WI38 (cell line): Measurements from ENCODE around the gene ALS2.
A peak's percentile ranks its signal among the peaks of the same experiment; 100 is the strongest.

Experiments used
- H3K4me3 ChIP-seq: 2 replicates; pipeline ENCODE4 v1.5.1; 2011; ENCODE audit warnings: low read depth, mild to moderate bottlenecking, control low read depth, low read length
- CTCF ChIP-seq: IDR thresholded peaks from 2 replicates; pipeline ENCODE4 v1.5.1; 2012; ENCODE audit warnings: low read depth, mild to moderate bottlenecking, control low read depth, low read length

The ALS2 gene

GRCh38 chr2:201699416-201699815 is 81.3 kb downstream of the ALS2 start:
- TF ChIP-seq CTCF: no peak
- no peak overlapping the region for H3K4me3 ChIP-seq

DNA sequence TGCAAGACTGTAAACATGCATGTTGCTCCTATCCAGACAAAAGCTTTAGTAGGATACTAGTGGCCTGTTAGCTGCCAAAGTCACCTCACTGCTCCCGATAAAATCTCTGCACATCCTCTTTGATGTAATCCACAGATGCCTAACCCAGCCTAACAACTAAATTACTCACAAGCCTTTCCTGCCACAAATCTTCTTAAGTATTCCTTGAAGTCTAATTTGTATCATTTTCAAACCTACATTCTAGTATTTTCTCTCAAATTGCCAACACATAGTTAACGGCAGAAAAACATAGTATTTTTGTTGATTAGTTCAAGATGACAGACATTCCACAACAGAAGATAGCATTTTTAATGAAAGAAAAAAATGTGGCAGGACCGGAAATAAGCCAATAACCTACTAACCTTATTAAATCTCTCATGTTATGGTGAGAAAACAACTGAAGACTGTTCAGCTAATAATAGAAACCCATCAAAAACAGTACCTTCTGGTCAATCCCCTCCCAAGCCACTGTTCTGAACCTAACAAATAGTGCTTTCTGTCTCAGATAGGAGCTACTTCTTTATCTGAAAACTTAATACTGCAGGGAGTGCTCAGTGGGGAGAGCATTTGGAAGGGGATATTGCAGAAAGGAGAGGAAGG is 82.0 kb downstream of the ALS2 start, which contains the start of gene MPP4:
MPP4 (minus strand) TSS at position 57 of the 639 bp plus-strand sequence. CDS start 4,690 bp downstream, outside the sequence.
- H3K4me3 ChIP-seq: peak within 1 kb of the TSS; percentile 26; the same call in 1 of the 2 replicates
- TF ChIP-seq CTCF: no peak

- no peak for TF ChIP-seq CTCF
- H3K4me3 ChIP-seq: peak overlapping the region; percentile 26; the same call in 1 of the 2 replicates
These were observed 82.8 kb downstream of the ALS2 start for GRCh38 chr2:201697899-201698298.

DNA sequence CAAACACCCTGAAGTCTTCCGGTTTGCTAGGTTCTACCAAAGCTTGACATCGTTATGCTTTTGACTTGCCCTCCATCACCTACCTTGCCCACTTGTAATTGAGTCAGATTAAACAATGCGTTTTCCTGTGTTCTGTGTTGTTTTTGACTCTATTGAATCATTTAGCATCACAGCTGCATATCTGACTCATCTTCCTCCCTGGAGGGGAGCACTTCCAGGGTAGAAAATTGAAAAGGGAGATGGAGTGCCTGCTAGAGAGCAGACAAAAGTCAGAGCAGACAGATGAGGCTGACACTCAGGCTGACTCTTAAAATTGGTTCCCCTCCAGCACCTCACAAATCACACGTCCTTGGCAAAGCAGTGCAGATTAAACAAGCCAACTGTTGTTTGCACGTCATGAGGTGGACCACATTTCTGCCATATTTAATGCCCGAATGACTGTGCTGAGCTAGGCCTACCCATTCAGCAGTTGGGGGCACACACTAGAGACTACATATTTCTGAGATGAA is 84.5 kb downstream of the ALS2 start:
- H3K4me3 ChIP-seq: no peak overlapping the region
- TF ChIP-seq CTCF: no peak

GRCh38 chr2:201685156-201685555 is 95.6 kb downstream of the ALS2 start:
- H3K4me3 ChIP-seq: no peak overlapping the region
- no peak for TF ChIP-seq CTCF

DNA sequence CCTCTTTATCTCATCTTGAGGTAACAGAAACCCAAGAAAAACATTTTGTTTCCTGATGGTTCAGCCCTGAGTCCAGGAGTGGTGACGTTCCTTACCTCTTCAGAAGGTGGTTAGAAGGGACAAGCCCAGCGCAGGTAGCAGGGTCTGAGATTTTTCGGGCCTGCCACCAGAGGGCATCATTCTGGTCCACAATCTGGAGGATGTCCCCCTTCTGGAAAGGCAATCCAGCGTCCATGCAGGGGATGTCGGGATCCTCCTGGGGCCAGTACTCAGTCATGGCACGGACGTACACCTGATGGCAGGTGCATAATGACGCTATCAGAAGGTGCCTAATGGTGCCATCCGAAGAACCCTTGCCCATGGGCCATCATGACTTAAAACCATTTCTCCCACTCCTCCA is 100.0 kb downstream of the ALS2 start:
- peak; percentile 28 for TF ChIP-seq CTCF
- H3K4me3 ChIP-seq: no peak overlapping the region

GRCh38 chr2:201678401-201678800 is 102.3 kb downstream of the ALS2 start:
- no peak for TF ChIP-seq CTCF
- H3K4me3 ChIP-seq: no peak overlapping the region
